ENCODE measurements around the gene PLEKHG3.

Gene PLEKHG3

GRCh38 chr14:64758691-64759554 is 54.7 kb downstream of the PLEKHG3 start:
- H3K4me3 ChIP-seq (ENCODE audit: low read depth, low read length) = no peak overlapping the region
- peak; percentile 88 for DNase-seq (ENCODE audit: low read depth, low spot score)
- no peak for TF ChIP-seq CTCF (IDR thresholded peaks at IDR 0.05; ENCODE audit: low read depth, low read length)
- in situ Hi-C loops (cut with HindIII; ENCODE audit: low sequenced_read_pairs) = no loop called here

- DNase-seq (ENCODE audit: low read depth, low spot score) = no peak
- TF ChIP-seq CTCF (IDR thresholded peaks at IDR 0.05; ENCODE audit: low read depth, low read length) = no peak
- in situ Hi-C loops (cut with HindIII; ENCODE audit: low sequenced_read_pairs) = no loop called here
- H3K4me3 ChIP-seq (ENCODE audit: low read depth, low read length) = no peak overlapping the region
Observed at GRCh38 chr14:64759555-64759938, 55.3 kb downstream of the PLEKHG3 start.

- peak; percentile 41 for DNase-seq (ENCODE audit: low read depth, low spot score)
- TF ChIP-seq CTCF (IDR thresholded peaks at IDR 0.05; ENCODE audit: low read depth, low read length) = peak; percentile 81
- in situ Hi-C loops (cut with HindIII; ENCODE audit: low sequenced_read_pairs) = no loop called here
- no peak overlapping the region for H3K4me3 ChIP-seq (ENCODE audit: low read depth, low read length)
Observed at GRCh38 chr14:64760146-64760755, 56.0 kb downstream of the PLEKHG3 start.

GRCh38 chr14:64760916-64761315 is 56.7 kb downstream of the PLEKHG3 start:
- no peak for TF ChIP-seq CTCF (IDR thresholded peaks at IDR 0.05; ENCODE audit: low read depth, low read length)
- no peak overlapping the region for H3K4me3 ChIP-seq (ENCODE audit: low read depth, low read length)
- no peak for DNase-seq (ENCODE audit: low read depth, low spot score)
- in situ Hi-C loops (cut with HindIII; ENCODE audit: low sequenced_read_pairs) = no loop called here

- in situ Hi-C loops (cut with HindIII; ENCODE audit: low sequenced_read_pairs) = no loop called here
- TF ChIP-seq CTCF (IDR thresholded peaks at IDR 0.05; ENCODE audit: low read depth, low read length) = no peak
- no peak overlapping the region for H3K4me3 ChIP-seq (ENCODE audit: low read depth, low read length)
- DNase-seq (ENCODE audit: low read depth, low spot score) = peak; percentile 40
Observed at GRCh38 chr14:64761441-64762043, 57.3 kb downstream of the PLEKHG3 start.

GRCh38 chr14:64762044-64763034 is 58.1 kb downstream of the PLEKHG3 start:
- peak; percentile 93 for DNase-seq (ENCODE audit: low read depth, low spot score)
- in situ Hi-C loops (cut with HindIII; ENCODE audit: low sequenced_read_pairs) = no loop called here
- no peak overlapping the region for H3K4me3 ChIP-seq (ENCODE audit: low read depth, low read length)
- TF ChIP-seq CTCF (IDR thresholded peaks at IDR 0.05; ENCODE audit: low read depth, low read length) = no peak
